K562 treated with DMSO at 1 percent for 4 hours (cell line): Measurements from ENCODE around the gene LINGO1. TPM values are rescaled to one million over a fixed set of nuclear protein-coding genes. Genes with fewer than 3 reads are reported as not detected.

Source experiments
- total RNA-seq: library from RNA; unstranded; fragments of 300-600 nt; gene quantifications from 2 replicates; pipeline ENCODE4 v1.2.3, GENCODE V29; 2022; ENCODE audit not compliant: insufficient read depth

LINGO1 gene, protein sequence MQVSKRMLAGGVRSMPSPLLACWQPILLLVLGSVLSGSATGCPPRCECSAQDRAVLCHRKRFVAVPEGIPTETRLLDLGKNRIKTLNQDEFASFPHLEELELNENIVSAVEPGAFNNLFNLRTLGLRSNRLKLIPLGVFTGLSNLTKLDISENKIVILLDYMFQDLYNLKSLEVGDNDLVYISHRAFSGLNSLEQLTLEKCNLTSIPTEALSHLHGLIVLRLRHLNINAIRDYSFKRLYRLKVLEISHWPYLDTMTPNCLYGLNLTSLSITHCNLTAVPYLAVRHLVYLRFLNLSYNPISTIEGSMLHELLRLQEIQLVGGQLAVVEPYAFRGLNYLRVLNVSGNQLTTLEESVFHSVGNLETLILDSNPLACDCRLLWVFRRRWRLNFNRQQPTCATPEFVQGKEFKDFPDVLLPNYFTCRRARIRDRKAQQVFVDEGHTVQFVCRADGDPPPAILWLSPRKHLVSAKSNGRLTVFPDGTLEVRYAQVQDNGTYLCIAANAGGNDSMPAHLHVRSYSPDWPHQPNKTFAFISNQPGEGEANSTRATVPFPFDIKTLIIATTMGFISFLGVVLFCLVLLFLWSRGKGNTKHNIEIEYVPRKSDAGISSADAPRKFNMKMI
- 3.0 and 3.3 TPM in 2 replicates for total RNA-seq

DNA sequence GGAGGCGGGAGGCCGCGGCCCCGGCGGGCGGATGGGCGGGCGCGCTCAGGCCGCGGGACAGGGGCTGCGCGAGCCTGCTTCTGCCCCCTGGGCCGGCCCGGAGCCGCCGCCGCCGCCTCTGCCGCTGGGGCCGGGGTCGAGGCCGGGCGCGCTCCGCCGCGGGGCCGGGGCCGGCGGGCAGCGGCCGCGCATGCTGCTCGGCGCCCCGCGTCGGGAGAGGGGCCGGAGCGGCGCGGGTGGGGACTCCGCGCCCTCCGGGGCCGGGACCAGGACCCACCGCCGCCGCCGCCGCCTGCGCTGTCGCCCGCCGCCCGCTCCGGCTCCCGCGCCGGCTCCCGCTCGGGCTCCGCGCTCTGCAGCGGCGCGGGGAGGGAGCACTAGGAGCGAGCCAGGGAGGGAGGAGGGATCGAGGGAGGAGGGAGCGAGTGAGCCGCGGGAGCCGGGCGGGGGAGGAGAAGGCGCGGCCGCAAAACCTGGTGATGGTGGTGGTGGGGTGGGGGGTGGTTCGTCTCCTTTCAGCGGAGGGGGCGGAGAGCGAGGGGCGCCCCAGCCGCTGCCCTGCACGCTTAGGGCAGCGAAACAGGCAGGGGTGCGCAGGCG, at the start of gene LINGO1:
TSS of gene LINGO1 (minus strand) at position 379 of the 600 bp plus-strand sequence. CDS start 597 bp downstream, outside the sequence.

Other genes with a start within 250 kb of the LINGO1 start
- gene PEAK1, start 212.8 kb downstream of the LINGO1 start, total RNA-seq = 5.9 and 10.2 TPM in 2 replicates
- 12.3 and 17.5 TPM in 2 replicates for gene HMG20A, start 212.0 kb downstream of the LINGO1 start, total RNA-seq